HG02884 (cell line): Measurements from ENCODE around the gene RNF13.
A peak's percentile ranks its signal among the peaks of the same experiment; 100 is the strongest.
"Not testable (repeated sequence)": the region's sequence is repeated elsewhere in the genome, so short reads cannot be mapped to it uniquely, and the experiment has no call there.

Experiments
- ATAC-seq: cut with Tn5 transposase; IDR thresholded peaks from one replicate; pipeline ENCODE4 v1.9.1; 2021; ENCODE audit warnings: mild to moderate bottlenecking, moderate library complexity; ENCODE audit not compliant: unreplicated experiment

RNF13 gene

GRCh38 chr3:149800693-149801092 is 12.3 kb upstream of the RNF13 start:
- ATAC-seq, result no peak

GRCh38 chr3:149801195-149801594 is 11.8 kb upstream of the RNF13 start:
- no peak for ATAC-seq

- ATAC-seq, result no peak
Observed at GRCh38 chr3:149801639-149802038, 11.4 kb upstream of the RNF13 start.

- no peak for ATAC-seq
Observed at GRCh38 chr3:149806171-149806778, 6.7 kb upstream of the RNF13 start.

GRCh38 chr3:149808209-149808829 is 4.7 kb upstream of the RNF13 start:
- no peak for ATAC-seq

GRCh38 chr3:149809699-149810098 is 3.3 kb upstream of the RNF13 start:
- no peak for ATAC-seq

- no peak for ATAC-seq
Observed at GRCh38 chr3:149810846-149811245, 2.2 kb upstream of the RNF13 start.

GRCh38 chr3:149812165-149812605 is 830 bp upstream of the RNF13 start:
- no peak for ATAC-seq

- peak; percentile 9 for ATAC-seq
Observed at GRCh38 chr3:149813367-149814281, 609 bp downstream of the RNF13 start.

GRCh38 chr3:149815321-149815720 is 2.3 kb downstream of the RNF13 start:
- ATAC-seq, result no peak

GRCh38 chr3:149815728-149816127 is 2.7 kb downstream of the RNF13 start:
- ATAC-seq, result no peak

GRCh38 chr3:149816311-149816710 is 3.3 kb downstream of the RNF13 start:
- ATAC-seq, result no peak

- no peak for ATAC-seq
Observed at GRCh38 chr3:149816986-149817385, 4.0 kb downstream of the RNF13 start.

GRCh38 chr3:149819432-149819831 is 6.4 kb downstream of the RNF13 start:
- no peak for ATAC-seq

- ATAC-seq, result no peak
Observed at GRCh38 chr3:149820183-149820582, 7.2 kb downstream of the RNF13 start.

GRCh38 chr3:149826636-149827035 is 13.6 kb downstream of the RNF13 start:
- ATAC-seq, result no peak

- no peak for ATAC-seq
Observed at GRCh38 chr3:149828390-149828789, 15.4 kb downstream of the RNF13 start.

GRCh38 chr3:149829631-149830030 is 16.6 kb downstream of the RNF13 start:
- ATAC-seq, result not testable (repeated sequence)

GRCh38 chr3:149830902-149831301 is 17.9 kb downstream of the RNF13 start:
- ATAC-seq, result no peak

- ATAC-seq, result no peak
Observed at GRCh38 chr3:149831321-149831720, 18.3 kb downstream of the RNF13 start.

GRCh38 chr3:149832086-149832485 is 19.1 kb downstream of the RNF13 start:
- ATAC-seq, result no peak

- ATAC-seq, result no peak
Observed at GRCh38 chr3:149833241-149833640, 20.2 kb downstream of the RNF13 start.
